Effector CD4-positive, alpha-beta T cell (primary cell): ENCODE measurements around the gene HAPLN3.
"Not testable (repeated sequence)": the region's sequence is repeated elsewhere in the genome, so short reads cannot be mapped to it uniquely, and the experiment has no call there.

ENCODE experiments used
- DNase-seq: peaks from one replicate; pipeline ENCODE4 v3.0.0-alpha.2; 2020
- total RNA-seq: gene quantifications from one replicate; lab custom pipeline; 2026; lab: John Stamatoyannopoulos, UW

The HAPLN3 gene
- 218 reads per million, percentile 93 among the genes with 10 or more reads in this experiment for total RNA-seq

- peak; percentile 45 for DNase-seq
These were observed at the start of gene HAPLN3 for GRCh38 chr15:88894819-88895767. TSS of gene HAPLN3 (minus strand) at chr15:88895544. CDS start at chr15:88887298, 8,246 bp downstream.

- DNase-seq: no peak
These were observed 44.8 kb upstream of the HAPLN3 start for GRCh38 chr15:88940110-88940675.

- DNase-seq: no peak
These were observed 44.1 kb upstream of the HAPLN3 start for GRCh38 chr15:88939486-88939806.

- DNase-seq: no peak
These were observed 43.6 kb upstream of the HAPLN3 start for GRCh38 chr15:88938802-88939485.

GRCh38 chr15:88934449-88934848 is 39.1 kb upstream of the HAPLN3 start:
- DNase-seq: not testable (repeated sequence)

GRCh38 chr15:88932875-88933330 is 37.6 kb upstream of the HAPLN3 start:
- no peak for DNase-seq

GRCh38 chr15:88932271-88932874 is 37.0 kb upstream of the HAPLN3 start:
- DNase-seq: no peak

GRCh38 chr15:88930579-88930978 is 35.2 kb upstream of the HAPLN3 start:
- DNase-seq: no peak

- not testable (repeated sequence) for DNase-seq
These were observed 34.2 kb upstream of the HAPLN3 start for GRCh38 chr15:88929358-88930098.

- DNase-seq: not testable (repeated sequence)
These were observed 32.8 kb upstream of the HAPLN3 start for GRCh38 chr15:88928192-88928591.

- DNase-seq: not testable (repeated sequence)
These were observed 30.3 kb upstream of the HAPLN3 start for GRCh38 chr15:88925648-88926047.

GRCh38 chr15:88920892-88921435 is 25.6 kb upstream of the HAPLN3 start:
- DNase-seq: not testable (repeated sequence)

- DNase-seq: no peak
These were observed 25.0 kb upstream of the HAPLN3 start for GRCh38 chr15:88920186-88920891.

- DNase-seq: no peak
These were observed 23.4 kb upstream of the HAPLN3 start for GRCh38 chr15:88918738-88919137.

GRCh38 chr15:88917760-88918159 is 22.4 kb upstream of the HAPLN3 start:
- DNase-seq: no peak

GRCh38 chr15:88915354-88915753 is 20.0 kb upstream of the HAPLN3 start:
- DNase-seq: no peak

GRCh38 chr15:88913850-88914169 is 18.5 kb upstream of the HAPLN3 start:
- no peak for DNase-seq

- peak; percentile 59 for DNase-seq
These were observed 17.9 kb upstream of the HAPLN3 start, which contains the start of gene MFGE8 for GRCh38 chr15:88913017-88913849. TSS of gene MFGE8 (minus strand) at chr15:88913379. CDS start at chr15:88913319, 60 bp downstream.

- DNase-seq: no peak
These were observed 17.2 kb upstream of the HAPLN3 start for GRCh38 chr15:88912500-88912921.

- DNase-seq: no peak
These were observed 16.4 kb upstream of the HAPLN3 start for GRCh38 chr15:88911766-88912118.
